SK-N-SH (cell line): ENCODE data around the gene ZNF580. TPM values are rescaled to one million over a fixed set of nuclear protein-coding genes. Genes with fewer than 3 reads are reported as not detected.

Experiments
- CTCF ChIA-PET: fragments of 300-600, 350-600 bp; formaldehyde crosslinking; extraction: SDS; loops from one replicate; lab custom pipeline; 2021; lab: Yijun Ruan, JAX
- POLR2A ChIA-PET: fragments of 350-600 bp; sonication (Branson Sonifier 250); formaldehyde crosslinking; extraction: SDS; loops from one replicate; lab custom pipeline; 2020; ENCODE audit warnings: antibody characterized with exemption, inconsistent platforms; lab: Yijun Ruan, JAX
- DNase-seq: peaks from one replicate; pipeline ENCODE4 v3.0.0; 2012
- H2AFZ ChIP-seq: fragments of 200-600 bp; sonication (generic); 2 replicates; pipeline ENCODE4 v1.8.1; 2016; ENCODE audit warnings: antibody characterized with exemption, mild to moderate bottlenecking, low read depth
- H3F3A ChIP-seq: fragments of 200-600 bp; sonication (generic); replicated peaks from 2 replicates; pipeline ENCODE3; 2016; ENCODE audit warnings: antibody characterized with exemption, mild to moderate bottlenecking; ENCODE audit not compliant: insufficient read depth
- H3K27ac ChIP-seq, 2 experiments: fragments of 200-500 bp in 1 of 2; fragments of 200-600 bp in 1 of 2; sonication (Bioruptor generic) in 1 of 2; sonication (generic), shearing (Covaris generic) in 1 of 2; 2 replicates each; pipeline versions ENCODE4 v1.5.1 to v1.6.1; 2014 to 2016; ENCODE audit warnings: low read depth in 2 of 2, inconsistent platforms in 1 of 2, low read length in 1 of 2, mild to moderate bottlenecking in 1 of 2, mixed read lengths in 1 of 2
- H3K27me3 ChIP-seq: fragments of 200-600 bp; sonication (generic), shearing (Covaris generic); 2 replicates; pipeline ENCODE4 v1.6.1; 2016; ENCODE audit warnings: mixed run types; ENCODE audit not compliant: insufficient read depth
- H3K36me3 ChIP-seq, 2 experiments: fragments of 200-500 bp in 1 of 2; fragments of 200-600 bp in 1 of 2; sonication (Bioruptor generic) in 1 of 2; sonication (generic) in 1 of 2; replicated peaks in 1 of 2; 2 replicates each; pipeline versions ENCODE3 to v1.5.1; 2014 to 2016; ENCODE audit warnings: low read length in 1 of 2, mild to moderate bottlenecking in 1 of 2; ENCODE audit not compliant: insufficient read depth in 2 of 2, control insufficient read depth in 1 of 2
- H3K4me1 ChIP-seq, 2 experiments: fragments of 200-500 bp in 1 of 2; fragments of 200-600 bp in 1 of 2; sonication (Bioruptor generic) in 1 of 2; sonication (generic), shearing (Covaris generic) in 1 of 2; 2 replicates each; pipeline versions ENCODE4 v1.5.1 to v1.6.1; 2014 to 2016; ENCODE audit warnings: low read depth in 1 of 2, low read length in 1 of 2, mixed run types in 1 of 2; ENCODE audit not compliant: insufficient read depth in 2 of 2, control insufficient read depth in 1 of 2
- H3K4me2 ChIP-seq: fragments of 200-600 bp; sonication (generic), shearing (Covaris generic); 2 replicates; pipeline ENCODE4 v1.6.1; 2017; ENCODE audit warnings: mixed run types
- H3K4me3 ChIP-seq, 2 experiments: fragments of 200-500 bp in 1 of 2; fragments of 200-600 bp in 1 of 2; sonication (Bioruptor generic) in 1 of 2; sonication (generic), shearing (Covaris generic) in 1 of 2; 2 replicates each; pipeline versions ENCODE4 v1.5.1 to v1.8.1; 2014 to 2016; ENCODE audit warnings: low read depth in 2 of 2, inconsistent platforms in 1 of 2, low read length in 1 of 2, mild to moderate bottlenecking in 1 of 2, mixed read lengths in 1 of 2, moderate library complexity in 1 of 2
- H3K79me2 ChIP-seq: fragments of 200-600 bp; sonication (generic); 2 replicates; pipeline ENCODE4 v1.8.1; 2017; ENCODE audit warnings: mild to moderate bottlenecking; ENCODE audit not compliant: insufficient read depth
- H3K9ac ChIP-seq: fragments of 200-600 bp; sonication (generic); 2 replicates; pipeline ENCODE4 v1.6.1; 2017; ENCODE audit warnings: mixed run types
- H3K9me2 ChIP-seq: fragments of 200-600 bp; sonication (generic); 2 replicates; pipeline ENCODE4 v1.6.1; 2017; ENCODE audit warnings: mixed run types
- H3K9me3 ChIP-seq: fragments of 200-600 bp; sonication (generic); 2 replicates; pipeline ENCODE4 v1.6.1; 2017; ENCODE audit warnings: mixed run types, mild to moderate bottlenecking, moderate library complexity
- H4K20me1 ChIP-seq: fragments of 200-600 bp; sonication (generic); 2 replicates; pipeline ENCODE4 v1.6.1; 2017; ENCODE audit warnings: mild to moderate bottlenecking, mixed run types; ENCODE audit not compliant: insufficient read depth
- CHD2 ChIP-seq: fragments of 150-350 bp; IDR thresholded peaks from 2 replicates; pipeline ENCODE4 v1.6.1; 2018; ENCODE audit warnings: low read length; ENCODE audit not compliant: partially characterized antibody
- CTCF ChIP-seq: fragments of 200-600 bp; sonication (generic); IDR thresholded peaks from 2 replicates; pipeline ENCODE4 v1.6.1; 2017; ENCODE audit warnings: antibody characterized with exemption, mild to moderate bottlenecking, moderate library complexity
- ELF1 ChIP-seq: IDR thresholded peaks from 2 replicates; pipeline ENCODE4 v1.4.0; 2012
- FOXM1 ChIP-seq: IDR thresholded peaks from 2 replicates; pipeline ENCODE4 v1.4.0; 2012; ENCODE audit warnings: low read depth, mild to moderate bottlenecking
- GATA2 ChIP-seq: sonication (generic); formaldehyde crosslinking; IDR thresholded peaks from 2 replicates; pipeline ENCODE4 v1.5.0; 2020; ENCODE audit warnings: mild to moderate bottlenecking, missing genetic modification reagents
- IRF3 ChIP-seq: fragments of 150-350 bp; IDR thresholded peaks from 2 replicates; pipeline ENCODE4 v1.6.1; 2016; ENCODE audit warnings: mild to moderate bottlenecking, low read depth, low read length
- MEF2A ChIP-seq: IDR thresholded peaks from 2 replicates; pipeline ENCODE4 v1.4.0; 2012; ENCODE audit warnings: low read depth, borderline replicate concordance
- NFIC ChIP-seq: IDR thresholded peaks from 2 replicates; pipeline ENCODE4 v1.4.0; 2012; ENCODE audit warnings: borderline replicate concordance
- POLR2AphosphoS5 ChIP-seq: IDR thresholded peaks from 2 replicates; pipeline ENCODE4 v1.6.1; 2012; ENCODE audit warnings: low read depth, low read length
- RAD21 ChIP-seq: IDR thresholded peaks from 2 replicates; pipeline ENCODE4 v1.6.1; 2012; ENCODE audit warnings: mild to moderate bottlenecking, low read length
- SMC3 ChIP-seq: IDR thresholded peaks from 2 replicates; pipeline ENCODE4 v1.6.1; 2012; ENCODE audit warnings: low read depth, low read length, improper control_type of control experiment
- TAF1 ChIP-seq: IDR thresholded peaks from 2 replicates; pipeline ENCODE4 v1.6.1; 2012; ENCODE audit warnings: low read depth, mild to moderate bottlenecking, low read length, moderate library complexity, borderline replicate concordance
- USF2 ChIP-seq: fragments of 150-350 bp; IDR thresholded peaks from 2 replicates; pipeline ENCODE4 v1.6.1; 2017; ENCODE audit warnings: antibody characterized with exemption, low read length, low read depth, borderline replicate concordance
- YY1 ChIP-seq: IDR thresholded peaks from 2 replicates; pipeline ENCODE4 v1.4.0; 2012; ENCODE audit warnings: low read depth, mild to moderate bottlenecking
- WGBS: methylation state at CpG from one replicate; pipeline ENCODE4 v1.1.6; 2017; ENCODE audit warnings: low lambda C conversion rate; 5-methylcytosine and 5-hydroxymethylcytosine counted together
- polyA plus RNA-seq, 3 experiments: library from polyadenylated mRNA; depleted of rRNA; stranded (reverse); fragments of >200 nt; gene quantifications; 2 replicates each; pipeline ENCODE4 v1.2.3, GENCODE V29; 2012
- TF ChIP-seq, protein P1 (sequence below): IDR thresholded peaks from 2 replicates; pipeline ENCODE4 v1.4.0; 2012; ENCODE audit warnings: low read depth
- TF ChIP-seq, protein P2 (sequence below): IDR thresholded peaks from 2 replicates; pipeline ENCODE4; 2012

The ZNF580 gene
- polyA plus RNA-seq, 1 of the 3 experiments (the other 2 are of a cell fraction): 21.9 TPM

- Histone ChIP-seq H3F3A (no peaks in the 10 kb centered on the region), H3K27ac (no peak overlapping the region), H3K9ac (no peak overlapping the region), H3K4me2 (no peak overlapping the region), H3K79me2 (peaks cover 8% of the 10 kb centered on the region; the same call in 1 of the 2 replicates), H3K9me3 (no peaks in the 10 kb centered on the region), H3K36me3 (peaks cover 0 to 65% of the 10 kb centered on the region in 2 experiments), H3K4me3 (no peak overlapping the region), H3K9me2 (no peaks in the 10 kb centered on the region), H3K4me1 (no peaks in the 10 kb centered on the region), H3K27me3 (no peaks in the 10 kb centered on the region), H2AFZ (no peak overlapping the region), H4K20me1 (peaks cover 23% of the 10 kb centered on the region)
- no peak for DNase-seq
- CTCF ChIA-PET: interaction anchor here (1.1 kb wide), 1 partner anchor 13 kb away, joined by 3 read pairs; no protein-coding TSS in a partner anchor
- 97% methylated on average over 30 of the region's 31 CpGs for WGBS
- TF ChIP-seq IRF3: no peak
- no peak for TF ChIP-seq POLR2AphosphoS5
- no peak for TF ChIP-seq NFIC
- no peak for TF ChIP-seq USF2
- no peak for TF ChIP-seq YY1
- no peak for TF ChIP-seq CTCF
- TF ChIP-seq, protein P1, sequence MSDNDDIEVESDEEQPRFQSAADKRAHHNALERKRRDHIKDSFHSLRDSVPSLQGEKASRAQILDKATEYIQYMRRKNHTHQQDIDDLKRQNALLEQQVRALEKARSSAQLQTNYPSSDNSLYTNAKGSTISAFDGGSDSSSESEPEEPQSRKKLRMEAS: no peak
- no peak for TF ChIP-seq RAD21
- no peak for TF ChIP-seq MEF2A
- TF ChIP-seq GATA2: no peak
- TF ChIP-seq FOXM1: no peak
- TF ChIP-seq SMC3: no peak
- no peak for TF ChIP-seq TAF1
- TF ChIP-seq ELF1: no peak
- no peak for TF ChIP-seq CHD2
- TF ChIP-seq, protein P2, sequence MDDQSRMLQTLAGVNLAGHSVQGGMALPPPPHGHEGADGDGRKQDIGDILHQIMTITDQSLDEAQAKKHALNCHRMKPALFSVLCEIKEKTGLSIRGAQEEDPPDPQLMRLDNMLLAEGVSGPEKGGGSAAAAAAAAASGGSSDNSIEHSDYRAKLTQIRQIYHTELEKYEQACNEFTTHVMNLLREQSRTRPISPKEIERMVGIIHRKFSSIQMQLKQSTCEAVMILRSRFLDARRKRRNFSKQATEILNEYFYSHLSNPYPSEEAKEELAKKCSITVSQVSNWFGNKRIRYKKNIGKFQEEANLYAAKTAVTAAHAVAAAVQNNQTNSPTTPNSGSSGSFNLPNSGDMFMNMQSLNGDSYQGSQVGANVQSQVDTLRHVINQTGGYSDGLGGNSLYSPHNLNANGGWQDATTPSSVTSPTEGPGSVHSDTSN: no peak
- POLR2A ChIA-PET: no interaction called here
Measured at GRCh38 chr19:55690769-55691545, 50.2 kb downstream of the ZNF580 start.
